Astrocyte (in vitro differentiated cells and primary cell): ENCODE data around the gene NAA16. TPM values are rescaled to one million over a fixed set of nuclear protein-coding genes. Genes with fewer than 3 reads are reported as not detected.
A peak's percentile ranks its signal among the peaks of the same experiment; 100 is the strongest.

Source experiments
- DNase-seq: peaks from one replicate; pipeline ENCODE4 v3.0.0-alpha.2; 2010; ENCODE audit warnings: low read depth
- FAIRE-seq: peaks from 2 replicates; lab custom pipeline; 2011; peaks lifted over from hg19 to GRCh38; lab: Jason Lieb, UNC
- H2AFZ ChIP-seq: 2 replicates; pipeline ENCODE4 v1.6.0; 2012; ENCODE audit warnings: low read depth, low read length, inconsistent platforms
- H3K27ac ChIP-seq: 2 replicates; pipeline ENCODE4 v1.5.1; 2011; ENCODE audit warnings: low read depth, low read length, inconsistent platforms
- H3K27me3 ChIP-seq: 2 replicates; pipeline ENCODE4 v1.6.0; 2011; ENCODE audit warnings: low read length, inconsistent platforms; ENCODE audit not compliant: insufficient read depth
- H3K36me3 ChIP-seq: 2 replicates; pipeline ENCODE4 v1.5.1; 2011; ENCODE audit warnings: low read length, inconsistent platforms; ENCODE audit not compliant: insufficient read depth
- H3K4me1 ChIP-seq: 2 replicates; pipeline ENCODE4 v1.5.1; 2011; ENCODE audit warnings: low read length, inconsistent platforms; ENCODE audit not compliant: insufficient read depth
- H3K4me2 ChIP-seq: 2 replicates; pipeline ENCODE4 v1.6.0; 2012; ENCODE audit warnings: low read length, inconsistent platforms
- H3K4me3 ChIP-seq: 2 replicates; pipeline ENCODE4 v1.5.1; 2011; ENCODE audit warnings: low read depth, mild to moderate bottlenecking, low read length, inconsistent platforms; ENCODE audit not compliant: insufficient read depth
- H3K79me2 ChIP-seq: 2 replicates; pipeline ENCODE4 v1.6.0; 2012; ENCODE audit warnings: mild to moderate bottlenecking, low read length, inconsistent platforms; ENCODE audit not compliant: insufficient read depth
- H3K9ac ChIP-seq: 2 replicates; pipeline ENCODE4 v1.6.0; 2012; ENCODE audit warnings: mild to moderate bottlenecking, low read length, inconsistent platforms
- H3K9me3 ChIP-seq: 2 replicates; pipeline ENCODE4 v1.5.1; 2012; ENCODE audit warnings: low read depth, mild to moderate bottlenecking, low read length, inconsistent platforms; ENCODE audit not compliant: insufficient read depth
- H4K20me1 ChIP-seq: 2 replicates; pipeline ENCODE4 v1.6.0; 2012; ENCODE audit warnings: low read length, inconsistent platforms; ENCODE audit not compliant: insufficient read depth
- H3K27ac Mint-ChIP-seq: one replicate; pipeline ENCODE4 v1.8.0; 2021; ENCODE audit warnings: mild to moderate bottlenecking, mixed read lengths; ENCODE audit not compliant: unreplicated experiment
- H3K27me3 Mint-ChIP-seq: one replicate; pipeline ENCODE4 v1.8.0; 2021; ENCODE audit warnings: low read depth, mixed read lengths; ENCODE audit not compliant: unreplicated experiment
- H3K36me3 Mint-ChIP-seq: one replicate; pipeline ENCODE4 v1.8.0; 2021; ENCODE audit warnings: low read depth, mixed read lengths; ENCODE audit not compliant: unreplicated experiment
- H3K4me1 Mint-ChIP-seq: one replicate; pipeline ENCODE4 v1.8.0; 2021; ENCODE audit warnings: low read depth, mixed read lengths; ENCODE audit not compliant: unreplicated experiment
- H3K4me3 Mint-ChIP-seq: one replicate; pipeline ENCODE4 v1.8.0; 2021; ENCODE audit warnings: mild to moderate bottlenecking, moderate library complexity, mixed read lengths; ENCODE audit not compliant: unreplicated experiment
- H3K9me3 Mint-ChIP-seq: one replicate; pipeline ENCODE4 v1.8.0; 2021; ENCODE audit warnings: mild to moderate bottlenecking, mixed read lengths; ENCODE audit not compliant: unreplicated experiment
- EZH2 ChIP-seq: IDR thresholded peaks from 2 replicates; pipeline ENCODE4 v1.6.1; 2012; ENCODE audit warnings: mild to moderate bottlenecking, low read length, inconsistent platforms; ENCODE audit not compliant: insufficient read depth
- total RNA-seq: library from RNA; stranded (reverse); gene quantifications from 2 replicates; pipeline ENCODE4 v1.2.1, GENCODE V29; 2021
- TF ChIP-seq, protein P1 (sequence below): IDR thresholded peaks from 2 replicates; pipeline ENCODE4 v1.5.1; 2011; ENCODE audit warnings: low read depth, mild to moderate bottlenecking, inconsistent platforms, low read length, moderate library complexity; ENCODE audit not compliant: insufficient read depth

Gene NAA16
- total RNA-seq, 1 donor from 2014 or later = 11.5 TPM

DNA sequence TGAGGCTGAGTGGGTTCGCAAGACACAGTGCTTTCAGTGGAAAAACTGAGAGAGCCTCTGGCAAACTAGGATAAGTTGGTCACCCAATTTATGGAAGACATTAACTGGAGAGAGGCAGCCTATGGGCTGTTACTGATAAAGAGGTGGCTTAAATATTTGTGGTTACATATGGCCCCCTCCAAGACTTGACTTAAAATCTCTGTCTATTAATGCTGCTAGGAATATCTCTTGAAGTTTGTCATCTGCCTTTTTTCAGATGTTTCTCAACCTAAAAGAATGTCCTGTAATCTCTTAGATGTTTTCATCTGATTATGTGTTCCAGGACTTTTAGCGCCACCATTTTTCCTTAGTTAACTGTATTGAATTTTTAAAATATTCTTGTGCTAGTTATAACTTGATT is 54.6 kb downstream of the NAA16 start:
- H3K4me1 Mint-ChIP-seq = peaks cover 17% of the 10 kb centered on the region
- no peaks in the 10 kb centered on the region for H3K79me2 ChIP-seq
- no peak overlapping the region for H2AFZ ChIP-seq
- H3K4me2 ChIP-seq = peak overlapping the region; percentile 12
- TF ChIP-seq, protein P1, sequence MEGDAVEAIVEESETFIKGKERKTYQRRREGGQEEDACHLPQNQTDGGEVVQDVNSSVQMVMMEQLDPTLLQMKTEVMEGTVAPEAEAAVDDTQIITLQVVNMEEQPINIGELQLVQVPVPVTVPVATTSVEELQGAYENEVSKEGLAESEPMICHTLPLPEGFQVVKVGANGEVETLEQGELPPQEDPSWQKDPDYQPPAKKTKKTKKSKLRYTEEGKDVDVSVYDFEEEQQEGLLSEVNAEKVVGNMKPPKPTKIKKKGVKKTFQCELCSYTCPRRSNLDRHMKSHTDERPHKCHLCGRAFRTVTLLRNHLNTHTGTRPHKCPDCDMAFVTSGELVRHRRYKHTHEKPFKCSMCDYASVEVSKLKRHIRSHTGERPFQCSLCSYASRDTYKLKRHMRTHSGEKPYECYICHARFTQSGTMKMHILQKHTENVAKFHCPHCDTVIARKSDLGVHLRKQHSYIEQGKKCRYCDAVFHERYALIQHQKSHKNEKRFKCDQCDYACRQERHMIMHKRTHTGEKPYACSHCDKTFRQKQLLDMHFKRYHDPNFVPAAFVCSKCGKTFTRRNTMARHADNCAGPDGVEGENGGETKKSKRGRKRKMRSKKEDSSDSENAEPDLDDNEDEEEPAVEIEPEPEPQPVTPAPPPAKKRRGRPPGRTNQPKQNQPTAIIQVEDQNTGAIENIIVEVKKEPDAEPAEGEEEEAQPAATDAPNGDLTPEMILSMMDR = no peak
- TF ChIP-seq EZH2 = no peak
- H3K4me3 Mint-ChIP-seq = no peak overlapping the region
- H3K9me3 ChIP-seq = no peaks in the 10 kb centered on the region
- H3K27ac Mint-ChIP-seq = no peak overlapping the region
- H3K9ac ChIP-seq = no peak overlapping the region
- H3K4me1 ChIP-seq = peaks cover 7% of the 10 kb centered on the region
- no peak overlapping the region for H3K4me3 ChIP-seq
- H3K27me3 ChIP-seq = no peaks in the 10 kb centered on the region
- H3K36me3 ChIP-seq = peaks cover 21% of the 10 kb centered on the region
- peak overlapping the region; percentile 28 for H3K27ac ChIP-seq
- peak; percentile 72 for DNase-seq
- H3K9me3 Mint-ChIP-seq = peaks cover 6% of the 10 kb centered on the region
- H3K27me3 Mint-ChIP-seq = no peaks in the 10 kb centered on the region
- H3K36me3 Mint-ChIP-seq = peaks cover 18% of the 10 kb centered on the region
- FAIRE-seq = no peak
- no peaks in the 10 kb centered on the region for H4K20me1 ChIP-seq

DNA sequence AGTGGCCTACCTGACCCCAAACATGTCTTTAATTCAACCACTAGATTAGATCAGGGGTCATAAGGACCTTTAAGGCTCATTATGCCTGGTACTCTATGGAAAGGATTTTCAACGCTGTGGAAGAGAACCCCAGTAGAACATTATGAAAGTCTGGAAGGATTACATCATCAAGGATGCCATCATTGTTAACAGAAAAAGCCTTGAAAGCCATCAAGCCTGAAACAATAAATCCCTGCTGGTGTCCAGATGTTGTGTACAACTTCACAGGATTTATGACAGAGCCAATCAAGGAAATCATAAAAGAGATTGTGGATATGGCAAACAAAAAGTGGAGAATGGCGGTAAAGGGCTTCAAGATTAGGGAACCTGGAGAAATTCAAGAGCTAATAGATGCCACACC is 59.7 kb downstream of the NAA16 start:
- peaks cover 22% of the 10 kb centered on the region for H3K36me3 Mint-ChIP-seq

DNA sequence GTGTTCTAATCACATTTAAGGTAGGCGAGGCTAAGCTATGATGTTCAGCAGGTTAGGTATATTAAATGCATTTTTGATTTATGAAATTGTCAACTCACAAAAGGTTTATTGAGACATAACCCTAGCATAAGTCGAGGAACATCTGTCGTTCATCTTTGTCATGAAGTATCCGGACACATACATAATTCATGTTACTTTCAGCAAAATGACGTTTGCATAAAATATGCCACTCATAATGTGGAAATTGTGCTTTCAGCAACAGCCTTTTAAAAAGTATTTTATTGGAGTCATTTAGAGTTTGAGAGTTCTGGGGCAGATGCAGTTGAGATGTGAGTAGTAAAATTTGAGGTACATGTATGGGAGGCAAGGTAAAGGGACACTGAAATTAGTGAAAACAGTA is 66.4 kb downstream of the NAA16 start:
- Mint-ChIP-seq H3K27ac (no peak overlapping the region), H3K9me3 (peaks cover 2% of the 10 kb centered on the region), H3K4me3 (no peak overlapping the region), H3K4me1 (no peaks in the 10 kb centered on the region), H3K27me3 (peaks cover 2% of the 10 kb centered on the region), H3K36me3 (no peaks in the 10 kb centered on the region)
- no peaks in the 10 kb centered on the region for H3K79me2 ChIP-seq
- no peaks in the 10 kb centered on the region for H3K4me1 ChIP-seq
- H3K9me3 ChIP-seq = no peaks in the 10 kb centered on the region
- DNase-seq = no peak
- FAIRE-seq = no peak
- H3K4me2 ChIP-seq = no peak overlapping the region
- H3K36me3 ChIP-seq = peaks cover 5% of the 10 kb centered on the region
- no peak overlapping the region for H3K9ac ChIP-seq
- TF ChIP-seq, protein P1 = no peak
- TF ChIP-seq EZH2 = no peak
- no peaks in the 10 kb centered on the region for H3K27me3 ChIP-seq
- H2AFZ ChIP-seq = no peak overlapping the region
- H3K27ac ChIP-seq = no peak overlapping the region
- no peaks in the 10 kb centered on the region for H4K20me1 ChIP-seq
- no peak overlapping the region for H3K4me3 ChIP-seq

More for the DNA sequence above, 59.7 kb downstream of the NAA16 start:
- peaks cover 15% of the 10 kb centered on the region for H3K36me3 ChIP-seq
- H4K20me1 ChIP-seq = no peaks in the 10 kb centered on the region
- H3K4me3 ChIP-seq = no peak overlapping the region
- H2AFZ ChIP-seq = no peak overlapping the region
- H3K9ac ChIP-seq = no peak overlapping the region
- H3K27ac ChIP-seq = no peak overlapping the region
- no peaks in the 10 kb centered on the region for H3K9me3 ChIP-seq
- TF ChIP-seq, protein P1 = no peak
- TF ChIP-seq EZH2 = no peak
- no peaks in the 10 kb centered on the region for H3K27me3 ChIP-seq
- no peak for DNase-seq
- FAIRE-seq = no peak
- no peak overlapping the region for H3K4me3 Mint-ChIP-seq
- peaks cover 6% of the 10 kb centered on the region for H3K9me3 Mint-ChIP-seq
- H3K79me2 ChIP-seq = no peaks in the 10 kb centered on the region
- H3K27me3 Mint-ChIP-seq = no peaks in the 10 kb centered on the region
- no peak overlapping the region for H3K27ac Mint-ChIP-seq
- H3K4me1 Mint-ChIP-seq = no peaks in the 10 kb centered on the region
- no peaks in the 10 kb centered on the region for H3K4me1 ChIP-seq
- no peak overlapping the region for H3K4me2 ChIP-seq
